PC-3 (cell line): ENCODE results near the gene SPATA9.

Source experiments
- EZH2 ChIP-seq: fragments of 300-600 bp; sonication (generic); IDR thresholded peaks from one replicate; pipeline ENCODE4 v1.6.1; 2017; ENCODE audit warnings: antibody characterized with exemption, mild to moderate bottlenecking, low read length; ENCODE audit not compliant: unreplicated experiment
- EZH2phosphoT487 ChIP-seq: fragments of 300-600 bp; sonication (generic); IDR thresholded peaks from 2 replicates; pipeline ENCODE4 v1.6.1; 2018; ENCODE audit warnings: mild to moderate bottlenecking, antibody characterized with exemption, low read length, borderline replicate concordance
- TF ChIP-seq, protein P1 (sequence below): fragments of 300-600 bp; sonication (generic); conservative IDR thresholded peaks from 2 replicates; pipeline ENCODE4 v1.5.1; 2017; ENCODE audit warnings: antibody characterized with exemption, low read depth, mild to moderate bottlenecking, low read length

DNA sequence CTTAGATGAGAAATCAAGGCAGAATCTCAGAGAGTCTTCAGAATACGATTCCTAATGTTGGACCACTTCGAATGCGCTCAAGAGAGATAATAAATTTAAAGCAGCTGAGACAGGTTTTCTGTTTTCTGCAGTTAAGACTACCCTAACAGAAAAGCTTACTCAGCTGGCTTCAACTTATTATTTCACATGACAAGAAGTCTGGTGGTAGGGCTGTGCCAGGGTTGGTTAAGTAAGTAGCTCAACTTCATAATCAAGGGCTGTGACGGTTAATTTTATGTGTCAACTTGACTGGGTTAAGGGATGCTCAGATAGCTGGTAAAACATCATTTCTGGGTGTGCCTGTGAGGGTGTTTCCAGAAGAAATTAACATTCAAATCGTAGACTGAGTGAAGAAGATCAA is 59.1 kb downstream of the SPATA9 start:
- TF ChIP-seq, protein P1, sequence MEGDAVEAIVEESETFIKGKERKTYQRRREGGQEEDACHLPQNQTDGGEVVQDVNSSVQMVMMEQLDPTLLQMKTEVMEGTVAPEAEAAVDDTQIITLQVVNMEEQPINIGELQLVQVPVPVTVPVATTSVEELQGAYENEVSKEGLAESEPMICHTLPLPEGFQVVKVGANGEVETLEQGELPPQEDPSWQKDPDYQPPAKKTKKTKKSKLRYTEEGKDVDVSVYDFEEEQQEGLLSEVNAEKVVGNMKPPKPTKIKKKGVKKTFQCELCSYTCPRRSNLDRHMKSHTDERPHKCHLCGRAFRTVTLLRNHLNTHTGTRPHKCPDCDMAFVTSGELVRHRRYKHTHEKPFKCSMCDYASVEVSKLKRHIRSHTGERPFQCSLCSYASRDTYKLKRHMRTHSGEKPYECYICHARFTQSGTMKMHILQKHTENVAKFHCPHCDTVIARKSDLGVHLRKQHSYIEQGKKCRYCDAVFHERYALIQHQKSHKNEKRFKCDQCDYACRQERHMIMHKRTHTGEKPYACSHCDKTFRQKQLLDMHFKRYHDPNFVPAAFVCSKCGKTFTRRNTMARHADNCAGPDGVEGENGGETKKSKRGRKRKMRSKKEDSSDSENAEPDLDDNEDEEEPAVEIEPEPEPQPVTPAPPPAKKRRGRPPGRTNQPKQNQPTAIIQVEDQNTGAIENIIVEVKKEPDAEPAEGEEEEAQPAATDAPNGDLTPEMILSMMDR: no peak
- TF ChIP-seq EZH2phosphoT487 (no peak), EZH2 (no peak)
